ENCODE results near the gene MACROH2A2.
A peak's percentile ranks its signal among the peaks of the same experiment; 100 is the strongest.
"Not testable (repeated sequence)": the region's sequence is repeated elsewhere in the genome, so short reads cannot be mapped to it uniquely, and the experiment has no call there.

MACROH2A2 gene

DNA sequence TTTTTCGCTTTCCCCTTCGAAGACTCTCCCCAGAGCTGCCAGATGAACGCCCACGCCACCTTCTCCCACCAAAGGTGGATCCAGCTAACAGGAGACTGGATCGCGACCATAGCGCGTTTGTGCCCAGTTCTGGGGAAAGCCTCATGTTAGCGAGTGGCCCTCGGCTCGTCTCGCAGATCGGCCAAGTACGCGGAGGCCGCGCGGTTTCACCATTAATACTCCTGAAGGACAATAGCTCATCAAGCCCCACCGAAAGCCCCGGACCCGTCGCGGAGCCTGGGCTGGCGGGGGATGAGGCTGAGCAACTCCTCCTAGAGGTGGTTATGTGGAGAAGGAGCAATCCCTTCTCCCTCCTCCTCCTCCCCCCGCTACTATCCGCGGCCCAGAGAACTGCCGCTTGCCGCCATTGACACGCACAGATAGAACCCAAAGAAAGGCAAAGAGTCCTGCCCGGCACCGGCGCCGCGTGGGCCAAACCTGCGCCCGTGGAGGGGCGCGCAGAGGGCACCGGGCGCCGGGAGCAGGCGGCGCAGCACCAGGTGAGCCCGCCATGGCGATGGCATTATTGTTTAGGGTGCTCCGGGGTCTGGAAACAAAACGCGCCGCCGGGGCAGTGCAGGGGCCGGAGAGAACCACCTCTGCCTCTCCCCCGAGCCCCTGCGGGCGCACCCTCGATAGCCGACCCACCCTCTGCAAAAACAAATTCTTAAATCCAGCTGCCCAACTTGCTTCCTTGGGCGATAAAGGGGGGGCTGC, at the start of gene MACROH2A2:
Gene MACROH2A2, plus strand, starts transcription at position 385 of the 756 bp plus-strand sequence. CDS start 22,813 bp downstream, outside the sequence.
- DNase-seq, result peak; percentile 68

- DNase-seq, result peak; percentile 27
Measured at GRCh38 chr10:70007116-70007820, 45.4 kb upstream of the MACROH2A2 start.

GRCh38 chr10:70031215-70031614, 21.4 kb upstream of the MACROH2A2 start:
- DNase-seq, result no peak

GRCh38 chr10:70032667-70033289, 19.9 kb upstream of the MACROH2A2 start:
- DNase-seq, result no peak

GRCh38 chr10:70034232-70034631, 18.4 kb upstream of the MACROH2A2 start:
- DNase-seq, result peak; percentile 26

DNA sequence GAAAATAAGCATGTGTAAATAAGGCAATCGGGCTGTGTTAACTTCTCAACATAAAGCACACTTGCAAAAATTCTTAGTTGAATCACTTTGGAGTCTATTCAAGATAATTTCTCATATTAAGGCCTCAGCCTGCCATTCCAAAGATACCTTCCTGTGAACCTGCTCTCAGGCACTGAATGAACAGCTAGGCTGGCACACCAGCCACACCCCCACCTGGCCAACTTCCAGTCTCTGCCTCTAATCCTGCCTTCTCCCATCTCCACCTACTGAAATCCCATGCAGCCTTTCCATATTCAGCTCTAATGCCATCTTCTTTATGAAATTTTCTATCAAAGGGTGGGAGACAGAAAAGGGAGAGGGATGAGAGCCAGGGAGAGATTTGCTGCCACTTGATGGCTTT, 17.1 kb upstream of the MACROH2A2 start:
- DNase-seq, result no peak

DNA sequence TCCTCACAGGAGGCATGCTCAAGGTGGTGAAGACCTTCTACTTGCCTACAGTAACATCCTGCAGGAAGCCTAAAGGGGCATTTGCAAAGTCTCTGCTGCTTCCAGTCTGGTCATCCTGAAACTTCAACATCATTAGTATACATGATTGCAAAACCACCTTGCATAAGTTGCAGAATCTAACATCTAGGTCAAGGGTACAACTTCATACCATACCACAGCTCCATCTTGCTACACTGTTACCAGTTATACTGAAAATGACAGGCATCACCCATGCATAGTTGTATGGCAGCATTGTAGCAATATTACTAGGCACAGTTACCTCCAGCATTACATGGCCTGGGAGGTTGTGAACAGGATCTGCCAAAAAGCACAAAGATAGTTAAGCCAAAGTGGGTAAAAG, 13.7 kb upstream of the MACROH2A2 start:
- no peak for DNase-seq

DNA sequence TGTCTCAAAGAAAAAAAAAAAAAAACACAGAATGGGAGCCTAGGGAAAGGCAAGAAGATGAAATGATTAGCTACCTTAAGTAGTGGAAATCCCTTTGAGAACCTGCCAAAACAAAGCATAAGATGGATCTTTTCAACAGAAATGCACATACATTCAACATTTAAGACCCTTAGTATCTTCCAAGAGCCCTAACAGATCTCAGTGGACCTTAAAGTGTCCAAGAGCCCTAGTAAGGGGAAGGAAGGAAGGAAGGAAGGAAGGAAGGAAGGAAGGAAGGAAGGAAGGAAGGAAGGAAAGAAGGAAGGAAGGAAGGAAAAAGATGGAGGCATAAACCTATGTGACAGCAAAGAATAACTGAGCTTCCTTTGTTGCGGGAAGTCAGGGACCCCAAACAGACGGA, 11.6 kb upstream of the MACROH2A2 start:
- DNase-seq, result no peak

- DNase-seq, result not testable (repeated sequence)
Measured at GRCh38 chr10:70041739-70042138, 10.9 kb upstream of the MACROH2A2 start.

DNA sequence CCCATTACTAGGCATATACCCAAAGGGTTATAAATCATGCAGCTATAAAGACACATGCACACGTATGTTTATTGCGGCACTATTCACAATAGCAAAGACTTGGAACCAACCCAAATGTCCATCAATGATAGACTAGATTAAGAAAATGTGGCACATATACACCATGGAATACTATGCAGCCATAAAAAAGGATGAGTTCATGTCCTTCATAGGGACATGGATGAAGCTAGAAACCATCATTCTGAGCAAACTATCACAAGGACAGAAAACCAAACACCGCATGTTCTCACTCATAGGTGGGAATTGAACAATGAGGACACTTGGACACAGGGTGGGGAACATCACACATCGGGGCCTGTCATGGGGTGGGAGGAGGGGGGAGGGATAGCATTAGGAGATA, 5.6 kb upstream of the MACROH2A2 start:
- DNase-seq, result not testable (repeated sequence)

DNA sequence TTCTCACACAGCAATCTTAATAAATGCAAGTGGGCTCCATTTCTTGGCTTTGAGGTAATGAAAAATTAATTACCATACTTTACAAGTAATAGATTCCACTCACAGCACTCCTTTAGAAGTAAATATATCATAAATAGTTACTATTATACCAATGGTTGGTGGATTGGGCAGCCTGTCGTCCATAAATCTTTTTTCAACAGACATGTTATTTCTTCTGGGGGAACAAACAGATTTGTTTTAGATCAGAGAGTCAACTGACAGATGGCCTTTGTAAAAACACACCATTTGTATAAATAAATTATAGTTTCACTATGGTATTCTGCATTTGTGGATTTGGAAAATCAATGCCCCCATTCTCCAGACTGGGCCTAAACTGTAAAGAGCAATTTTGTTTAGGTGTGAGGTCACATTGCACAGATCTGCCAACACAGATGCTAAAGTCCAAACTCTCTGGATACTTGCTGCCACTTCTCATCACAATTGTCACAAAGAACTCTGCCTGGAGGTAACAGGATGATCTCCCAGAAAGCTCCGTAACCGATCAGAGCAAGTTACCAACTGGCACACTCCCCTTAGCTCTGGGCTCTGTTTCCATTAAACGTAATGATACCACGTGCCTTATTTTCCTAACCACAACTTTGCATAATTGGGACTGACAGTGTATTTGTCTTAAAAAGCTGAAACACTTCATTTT, 4.5 kb upstream of the MACROH2A2 start:
- DNase-seq, result no peak

GRCh38 chr10:70051848-70052247, 798 bp upstream of the MACROH2A2 start:
- no peak for DNase-seq

- peak; percentile 55 for DNase-seq
Measured at GRCh38 chr10:70053218-70053840, 683 bp downstream of the MACROH2A2 start.

GRCh38 chr10:70053841-70054288, 1.2 kb downstream of the MACROH2A2 start:
- peak; percentile 59 for DNase-seq

DNA sequence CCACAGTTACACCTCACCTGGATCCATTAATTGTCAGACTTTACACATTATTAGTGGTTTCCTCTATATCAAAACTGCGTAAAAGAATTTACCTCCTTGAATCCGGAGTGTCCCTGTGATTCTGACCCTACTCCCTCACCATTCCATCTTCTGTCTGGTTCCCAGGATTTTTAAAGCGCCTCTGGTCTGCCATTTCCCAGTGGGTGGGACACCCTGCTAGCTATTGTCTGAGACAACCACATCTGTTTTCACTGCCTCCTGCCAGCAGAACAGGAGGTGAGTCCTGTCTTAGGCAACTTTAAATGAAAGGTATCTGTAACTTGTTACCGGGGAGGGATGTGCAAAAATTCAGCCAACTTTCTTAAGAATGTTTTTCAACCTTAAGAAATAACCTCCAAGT, 2.3 kb downstream of the MACROH2A2 start:
- DNase-seq, result peak; percentile 77

DNA sequence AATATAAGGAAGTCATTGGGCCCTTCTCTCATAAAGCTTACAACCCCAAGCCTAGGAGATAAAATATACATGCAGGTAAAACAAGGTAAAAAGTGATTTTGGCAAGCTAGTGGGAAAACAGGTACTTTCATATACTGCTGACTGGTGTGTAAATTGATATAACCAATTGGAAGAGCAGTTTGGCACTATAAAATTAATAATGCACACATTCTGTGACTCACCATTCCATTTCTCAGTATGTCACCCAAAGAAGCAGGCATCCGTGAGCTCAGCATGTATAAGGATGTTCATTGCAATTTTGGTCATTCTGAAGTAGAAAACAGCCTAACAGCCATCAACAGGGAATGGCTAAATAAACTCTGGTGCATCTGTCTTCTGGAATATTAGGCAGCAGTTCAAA, 2.9 kb downstream of the MACROH2A2 start:
- no peak for DNase-seq

DNA sequence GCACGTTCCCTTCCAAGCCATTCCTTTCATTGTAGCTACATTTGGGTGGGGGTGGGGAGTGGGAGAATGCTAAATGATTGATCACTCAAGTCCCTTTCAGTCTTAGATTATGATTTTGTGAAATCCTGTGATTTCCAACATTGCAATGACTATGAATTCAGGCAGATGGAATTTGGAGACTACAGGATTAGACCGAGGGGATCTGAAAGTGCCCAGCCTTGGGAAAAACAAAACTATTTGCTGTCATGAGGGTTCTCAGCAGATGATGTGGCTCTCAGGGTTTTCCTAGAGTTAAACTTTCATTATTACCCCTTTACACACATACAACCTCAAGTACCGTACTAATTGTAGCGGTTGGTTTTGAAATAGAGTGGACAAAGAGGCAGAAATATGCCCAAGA, 4.7 kb downstream of the MACROH2A2 start:
- DNase-seq, result no peak

GRCh38 chr10:70060389-70060788, 7.7 kb downstream of the MACROH2A2 start:
- peak; percentile 13 for DNase-seq

DNA sequence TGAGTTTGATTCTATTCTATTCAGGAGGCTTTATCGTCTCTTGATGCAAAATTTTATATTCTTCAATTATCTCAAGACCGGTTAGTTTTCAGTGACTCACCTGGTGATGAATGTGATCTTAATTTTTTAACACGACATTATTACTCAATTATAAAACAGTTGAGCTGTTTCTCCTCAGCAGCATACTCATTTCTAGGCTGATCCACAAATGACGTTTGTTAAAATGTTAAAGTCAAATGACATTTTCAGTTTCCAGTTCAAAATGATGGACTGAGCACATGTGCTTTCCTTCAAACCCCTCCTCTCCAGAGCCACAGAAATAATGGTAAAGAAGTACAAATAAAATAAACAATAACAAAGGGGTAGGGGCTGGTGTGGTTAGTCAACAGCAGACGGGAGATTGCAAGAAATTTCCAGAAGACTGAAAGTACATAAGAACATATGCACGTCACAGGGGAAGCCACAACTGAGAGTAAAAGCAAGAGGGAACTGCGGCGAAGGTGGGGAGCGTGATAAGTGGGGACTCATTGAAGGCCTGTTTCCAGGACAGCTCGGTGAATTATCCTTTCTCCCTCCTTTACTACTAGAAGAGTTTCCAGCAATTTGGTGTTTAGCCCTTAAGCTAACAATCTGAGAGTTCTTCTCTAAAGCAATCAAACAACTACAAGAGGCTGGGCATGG, 10.9 kb downstream of the MACROH2A2 start:
- DNase-seq, result no peak

DNA sequence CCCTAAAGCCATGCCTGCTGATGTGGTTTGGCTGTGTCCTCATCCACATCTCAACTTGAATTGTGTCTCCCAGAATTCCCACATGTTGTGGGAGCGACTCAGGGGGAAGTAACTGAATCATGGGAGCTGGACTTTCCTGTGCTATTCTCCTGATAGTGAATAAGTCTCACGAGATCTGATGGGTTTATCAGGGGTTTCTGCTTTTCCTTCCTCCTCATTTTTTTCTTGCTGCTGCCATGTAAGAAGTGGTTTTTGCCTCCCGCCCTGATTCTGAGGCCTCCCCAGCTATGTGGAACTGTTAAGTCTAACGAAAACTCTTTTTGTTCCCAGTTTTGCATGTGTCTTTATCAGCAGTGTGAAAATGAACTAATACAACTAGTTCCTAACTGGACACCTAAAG, 11.8 kb downstream of the MACROH2A2 start:
- DNase-seq, result no peak

DNA sequence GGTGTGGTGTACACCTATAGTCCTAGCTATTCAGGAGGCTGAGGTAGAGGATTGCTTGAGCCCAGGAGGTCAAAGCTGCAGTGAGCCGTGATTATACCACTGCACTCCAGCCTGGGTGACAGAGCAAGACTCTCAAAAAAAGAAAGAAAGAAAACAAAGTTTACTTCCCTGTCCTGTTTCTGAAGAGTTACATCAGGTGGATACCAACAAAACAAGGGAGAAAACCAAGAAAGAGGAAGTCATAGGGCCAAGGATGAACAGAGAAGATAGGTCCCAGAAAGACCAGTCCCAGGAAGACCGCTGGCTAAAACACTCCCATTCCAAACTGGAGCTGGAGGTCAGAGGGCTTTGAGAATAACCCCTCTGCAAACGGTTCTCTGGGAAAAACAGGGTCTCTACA, 13.5 kb downstream of the MACROH2A2 start:
- no peak for DNase-seq

- DNase-seq, result no peak
Measured at GRCh38 chr10:70067586-70067985, 14.9 kb downstream of the MACROH2A2 start.

Data from NCI-H69 (cell line).